Stromal cell of bone marrow (primary cell): ENCODE results near the gene HIBCH.
A peak's percentile ranks its signal among the peaks of the same experiment; 100 is the strongest.
"Not testable (repeated sequence)": the region's sequence is repeated elsewhere in the genome, so short reads cannot be mapped to it uniquely, and the experiment has no call there.

Experiments used
- DNase-seq: peaks from one replicate; pipeline ENCODE4 v3.0.0-alpha.2; 2012; ENCODE audit warnings: low read depth

Gene HIBCH

GRCh38 chr2:190308031-190308430 lies 11.6 kb downstream of the HIBCH start:
- no peak for DNase-seq

GRCh38 chr2:190304404-190304803 lies 15.2 kb downstream of the HIBCH start:
- DNase-seq = no peak

GRCh38 chr2:190303647-190304046 lies 16.0 kb downstream of the HIBCH start:
- DNase-seq = no peak

- DNase-seq = no peak
These were observed 17.6 kb downstream of the HIBCH start for GRCh38 chr2:190302052-190302451.

GRCh38 chr2:190301032-190301431 lies 18.6 kb downstream of the HIBCH start:
- no peak for DNase-seq

GRCh38 chr2:190297880-190298279 lies 21.7 kb downstream of the HIBCH start:
- DNase-seq = not testable (repeated sequence)

GRCh38 chr2:190283783-190284182 lies 35.8 kb downstream of the HIBCH start:
- peak; percentile 66 for DNase-seq

- no peak for DNase-seq
These were observed 38.9 kb downstream of the HIBCH start for GRCh38 chr2:190280565-190281350.

GRCh38 chr2:190279256-190280134 lies 40.1 kb downstream of the HIBCH start:
- not testable (repeated sequence) for DNase-seq

GRCh38 chr2:190277234-190278112 lies 42.2 kb downstream of the HIBCH start:
- DNase-seq = peak; percentile 31

GRCh38 chr2:190272457-190272842 lies 47.2 kb downstream of the HIBCH start:
- no peak for DNase-seq

GRCh38 chr2:190271783-190272456 lies 47.7 kb downstream of the HIBCH start:
- no peak for DNase-seq

- no peak for DNase-seq
These were observed 49.3 kb downstream of the HIBCH start for GRCh38 chr2:190270298-190270697.

GRCh38 chr2:190269699-190270098 lies 49.9 kb downstream of the HIBCH start:
- DNase-seq = not testable (repeated sequence)

- peak; percentile 57 for DNase-seq
These were observed 52.3 kb downstream of the HIBCH start for GRCh38 chr2:190267302-190267701.

GRCh38 chr2:190266314-190266713 lies 53.3 kb downstream of the HIBCH start:
- DNase-seq = no peak

GRCh38 chr2:190261851-190262250 lies 57.8 kb downstream of the HIBCH start:
- no peak for DNase-seq

GRCh38 chr2:190256087-190256486 lies 63.5 kb downstream of the HIBCH start:
- no peak for DNase-seq

- DNase-seq = no peak
These were observed 64.0 kb downstream of the HIBCH start for GRCh38 chr2:190255676-190256075.

- DNase-seq = no peak
These were observed 65.4 kb downstream of the HIBCH start for GRCh38 chr2:190254063-190254850.

GRCh38 chr2:190250421-190250820 lies 69.2 kb downstream of the HIBCH start:
- no peak for DNase-seq
